ENCODE data around the gene DDAH1. TPM values are rescaled to one million over a fixed set of nuclear protein-coding genes. Genes with fewer than 3 reads are reported as not detected.

Gene DDAH1
- total RNA-seq, 4 donors from 2014 or later: 8.4 to 72.8 (median 27.3) TPM

DNA sequence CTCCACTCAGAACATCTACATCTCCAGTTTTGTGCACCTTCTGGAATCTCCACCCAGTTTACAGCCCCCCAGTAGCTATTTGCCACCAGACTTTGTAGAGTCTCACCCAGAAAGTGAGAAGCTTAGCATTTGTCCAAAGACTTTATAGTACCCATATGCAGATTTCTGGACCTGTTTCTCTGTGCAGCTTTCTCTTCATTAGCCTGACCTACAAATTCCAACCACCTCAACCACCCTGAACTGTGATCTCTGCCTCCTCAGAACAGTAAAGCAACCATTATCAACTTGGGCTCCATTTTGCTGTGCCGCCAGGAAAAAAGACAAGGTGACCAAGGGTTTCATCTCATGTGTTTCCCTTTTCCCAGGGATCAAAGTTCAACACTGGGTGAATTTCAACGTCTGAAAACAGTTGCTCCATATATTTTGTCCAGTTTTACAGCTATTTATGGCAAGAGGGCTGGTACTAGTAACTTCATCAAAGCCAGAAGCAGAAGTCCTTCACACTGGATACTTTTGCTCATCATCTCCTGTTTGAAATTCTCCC is 36.5 kb upstream of the DDAH1 start:
- no peak overlapping the region for H3K27ac ChIP-seq
- peaks cover 0 to 6% (median 0%) of the 10 kb centered on the region in 3 donors for H3K4me1 ChIP-seq
- 97% methylated on average over 2 of the region's 2 CpGs; no CpG with 5 or more reads in 1 of the 2 donors for WGBS, 2 donors (ENCODE audit: low coverage in 1 of 2)
- ATAC-seq: no peak
- no peaks in the 10 kb centered on the region for H3K36me3 ChIP-seq
- H3K4me3 ChIP-seq: no peak overlapping the region
- peaks cover 0 to 4% (median 0%) of the 10 kb centered on the region in 3 donors for H3K9me3 ChIP-seq
- TF ChIP-seq POLR2AphosphoS5 (IDR thresholded peaks at IDR 0.05): no peak
- TF ChIP-seq EP300 (IDR thresholded peaks at IDR 0.05): no peak
- TF ChIP-seq, protein P1, sequence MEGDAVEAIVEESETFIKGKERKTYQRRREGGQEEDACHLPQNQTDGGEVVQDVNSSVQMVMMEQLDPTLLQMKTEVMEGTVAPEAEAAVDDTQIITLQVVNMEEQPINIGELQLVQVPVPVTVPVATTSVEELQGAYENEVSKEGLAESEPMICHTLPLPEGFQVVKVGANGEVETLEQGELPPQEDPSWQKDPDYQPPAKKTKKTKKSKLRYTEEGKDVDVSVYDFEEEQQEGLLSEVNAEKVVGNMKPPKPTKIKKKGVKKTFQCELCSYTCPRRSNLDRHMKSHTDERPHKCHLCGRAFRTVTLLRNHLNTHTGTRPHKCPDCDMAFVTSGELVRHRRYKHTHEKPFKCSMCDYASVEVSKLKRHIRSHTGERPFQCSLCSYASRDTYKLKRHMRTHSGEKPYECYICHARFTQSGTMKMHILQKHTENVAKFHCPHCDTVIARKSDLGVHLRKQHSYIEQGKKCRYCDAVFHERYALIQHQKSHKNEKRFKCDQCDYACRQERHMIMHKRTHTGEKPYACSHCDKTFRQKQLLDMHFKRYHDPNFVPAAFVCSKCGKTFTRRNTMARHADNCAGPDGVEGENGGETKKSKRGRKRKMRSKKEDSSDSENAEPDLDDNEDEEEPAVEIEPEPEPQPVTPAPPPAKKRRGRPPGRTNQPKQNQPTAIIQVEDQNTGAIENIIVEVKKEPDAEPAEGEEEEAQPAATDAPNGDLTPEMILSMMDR (IDR thresholded peaks at IDR 0.05): no peak
- TF ChIP-seq POLR2A (IDR thresholded peaks at IDR 0.05): no peak
- H3K27me3 ChIP-seq: no peaks in the 10 kb centered on the region

DNA sequence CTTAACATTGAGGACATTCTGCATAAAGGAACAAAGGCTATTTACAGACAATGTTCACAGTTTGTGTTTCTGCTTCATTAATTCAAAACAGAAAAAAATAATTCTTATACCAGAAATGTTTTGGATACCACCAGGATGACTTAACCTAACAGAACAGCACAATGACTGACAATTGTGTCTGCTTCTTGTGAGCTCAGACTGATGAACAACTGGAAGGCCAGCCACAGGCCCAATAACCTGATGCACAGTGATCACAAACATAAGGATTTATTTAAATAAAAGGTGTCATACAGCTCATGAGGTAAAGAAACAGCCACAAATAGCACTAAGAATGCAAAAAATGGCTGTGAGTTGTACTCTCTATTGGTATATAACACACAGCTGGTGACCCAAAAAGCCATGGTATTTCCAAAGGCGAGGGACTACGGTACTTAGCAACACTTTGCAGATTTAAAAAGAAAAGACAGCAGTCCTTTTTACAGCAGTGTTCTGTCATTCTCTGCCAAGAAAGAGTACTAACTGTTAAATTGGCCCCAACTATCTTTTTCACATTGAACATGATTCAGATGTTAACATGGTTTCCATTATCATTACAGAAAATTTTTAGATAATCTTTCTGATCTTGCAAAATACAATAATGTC is 32.1 kb upstream of the DDAH1 start:
- Histone ChIP-seq H3K36me3 (no peaks in the 10 kb centered on the region), H3K27ac (no peak overlapping the region), H3K9me3 (peaks cover 0 to 4% (median 0%) of the 10 kb centered on the region in 3 donors), H3K27me3 (no peaks in the 10 kb centered on the region), H3K4me1 (no peaks in the 10 kb centered on the region), H3K4me3 (no peak overlapping the region)
- no peak for TF ChIP-seq POLR2AphosphoS5 (IDR thresholded peaks at IDR 0.05)
- TF ChIP-seq EP300 (IDR thresholded peaks at IDR 0.05): no peak
- no peak for ATAC-seq
- 70 to 100% methylated on average over 1 to 2 of the region's 2 CpGs for WGBS, 2 donors (ENCODE audit: low coverage in 1 of 2)

DNA sequence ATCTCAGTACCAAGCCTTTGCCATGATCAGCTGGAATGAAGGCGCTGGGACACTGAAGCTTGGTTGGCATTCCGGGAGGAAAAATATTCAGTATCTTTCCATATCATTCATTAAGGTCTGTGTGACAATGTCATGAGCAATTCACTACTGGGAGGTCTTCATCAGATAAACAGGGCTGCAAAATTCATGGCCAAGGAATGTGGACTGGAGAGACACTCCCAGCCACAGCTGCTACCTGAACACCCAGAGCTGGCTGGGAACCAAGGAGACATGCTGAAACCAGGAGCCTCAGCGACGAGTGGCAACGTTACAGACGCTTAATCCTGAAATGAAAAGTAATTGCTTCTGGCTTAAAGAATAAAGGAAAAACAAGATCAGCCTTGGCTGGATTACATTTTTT is 30.6 kb upstream of the DDAH1 start:
- Histone ChIP-seq H3K9me3 (no peaks in the 10 kb centered on the region), H3K27me3 (no peaks in the 10 kb centered on the region), H3K36me3 (peaks cover 0 to 4% of the 10 kb centered on the region in 2 donors), H3K4me3 (no peak overlapping the region), H3K27ac (no peak overlapping the region), H3K4me1 (no peaks in the 10 kb centered on the region)
- WGBS, 2 donors (ENCODE audit: low coverage in 1 of 2): 60 to 77% methylated on average over 1 to 6 of the region's 6 CpGs
- no peak for TF ChIP-seq EP300 (IDR thresholded peaks at IDR 0.05)
- TF ChIP-seq, protein P1 (IDR thresholded peaks at IDR 0.05): no peak
- no peak for TF ChIP-seq POLR2AphosphoS5 (IDR thresholded peaks at IDR 0.05)
- ATAC-seq: no peak

DNA sequence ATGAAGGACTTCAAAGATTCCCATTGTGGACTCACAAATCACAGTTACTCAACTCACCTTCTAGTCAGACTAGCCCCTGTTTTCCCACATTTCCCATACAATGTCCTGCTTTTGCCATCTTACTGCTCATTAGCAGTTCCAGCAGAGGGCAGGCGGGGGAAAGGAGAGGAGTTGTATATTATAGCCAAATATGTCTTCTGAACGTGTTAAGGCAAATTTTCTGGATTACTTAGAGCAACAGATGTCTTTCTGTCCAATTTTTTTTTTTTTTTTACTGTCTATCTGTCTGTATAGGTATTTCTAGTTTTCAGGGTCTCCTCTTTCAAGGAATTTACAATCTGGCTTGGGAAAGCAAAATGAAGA is 29.9 kb upstream of the DDAH1 start:
- peak; percentile 48 for ATAC-seq
- no peak overlapping the region for H3K27ac ChIP-seq
- H3K4me3 ChIP-seq: no peak overlapping the region
- peaks cover 0 to 4% of the 10 kb centered on the region in 2 donors for H3K36me3 ChIP-seq
- H3K4me1 ChIP-seq: no peaks in the 10 kb centered on the region
- no peaks in the 10 kb centered on the region for H3K27me3 ChIP-seq
- TF ChIP-seq POLR2A (IDR thresholded peaks at IDR 0.05) (no peak), EP300 (IDR thresholded peaks at IDR 0.05) (no peak), POLR2AphosphoS5 (IDR thresholded peaks at IDR 0.05) (no peak)
- TF ChIP-seq, protein P1 (IDR thresholded peaks at IDR 0.05): peak; percentile 20 to 55 (median 42)
- H3K9me3 ChIP-seq: no peaks in the 10 kb centered on the region
- WGBS, 2 donors (ENCODE audit: low coverage in 1 of 2): 35 to 59% methylated on average over 2 of the region's 2 CpGs

DNA sequence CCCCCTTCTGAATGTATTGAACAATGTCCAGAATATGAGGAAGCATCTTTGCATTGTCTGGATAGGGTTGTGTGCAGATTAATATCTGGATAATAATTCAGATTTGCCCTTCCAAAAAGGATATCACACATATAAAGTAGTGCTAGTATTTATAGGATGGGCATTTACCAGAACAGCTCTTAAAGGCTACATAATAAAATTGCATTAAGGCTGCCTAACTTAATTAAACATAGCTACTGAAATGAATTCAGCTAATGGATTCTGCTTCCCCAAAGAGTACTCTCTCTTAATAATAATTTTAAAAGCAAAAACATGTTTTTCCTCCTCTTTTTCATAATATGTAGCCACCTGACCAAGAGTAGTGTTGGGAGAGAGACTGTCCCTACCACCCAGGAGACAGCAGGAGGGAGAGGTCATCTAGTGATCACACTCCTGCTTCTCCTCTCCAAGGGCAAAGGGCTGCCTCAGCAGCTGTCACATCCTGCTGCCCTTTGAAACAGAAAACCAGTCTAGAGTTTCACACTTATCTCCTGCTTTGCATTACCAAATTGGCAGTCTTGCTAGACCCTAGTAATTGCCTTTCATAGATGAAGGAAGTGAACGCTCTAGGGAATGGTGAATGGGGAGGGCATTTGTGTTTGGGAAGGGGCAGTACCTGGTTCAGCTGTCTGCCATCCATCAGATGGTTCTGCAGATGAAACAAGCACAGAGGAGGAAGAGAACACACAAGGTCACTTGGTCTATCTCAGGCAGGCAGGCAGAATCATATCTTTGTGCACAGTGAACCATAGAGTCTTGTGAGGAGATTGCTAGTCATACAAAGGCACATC is 29.3 kb upstream of the DDAH1 start:
- WGBS, 2 donors (ENCODE audit: low coverage in 1 of 2): 100% methylated on average over 1 of the region's 1 CpG; no CpG with 5 or more reads in 1 of the 2 donors
- Histone ChIP-seq H3K36me3 (peaks cover 0 to 4% of the 10 kb centered on the region in 2 donors), H3K4me3 (no peak overlapping the region), H3K4me1 (no peaks in the 10 kb centered on the region), H3K27me3 (no peaks in the 10 kb centered on the region), H3K27ac (no peak overlapping the region), H3K9me3 (no peaks in the 10 kb centered on the region)
- TF ChIP-seq POLR2A (IDR thresholded peaks at IDR 0.05) (no peak), POLR2AphosphoS5 (IDR thresholded peaks at IDR 0.05) (no peak), EP300 (IDR thresholded peaks at IDR 0.05) (no peak)
- TF ChIP-seq, protein P1 (IDR thresholded peaks at IDR 0.05): no peak
- peak; percentile 13 for ATAC-seq

Data from gastroesophageal sphincter (tissue), 4 donors.